ENCODE results near the gene RAP1GAP. TPM values are rescaled to one million over a fixed set of nuclear protein-coding genes. Genes with fewer than 3 reads are reported as not detected.

Gene RAP1GAP
- total and polyA plus RNA-seq, 7 donors = 0.04 to 0.57 (median 0.21) TPM; not detected in 2

DNA sequence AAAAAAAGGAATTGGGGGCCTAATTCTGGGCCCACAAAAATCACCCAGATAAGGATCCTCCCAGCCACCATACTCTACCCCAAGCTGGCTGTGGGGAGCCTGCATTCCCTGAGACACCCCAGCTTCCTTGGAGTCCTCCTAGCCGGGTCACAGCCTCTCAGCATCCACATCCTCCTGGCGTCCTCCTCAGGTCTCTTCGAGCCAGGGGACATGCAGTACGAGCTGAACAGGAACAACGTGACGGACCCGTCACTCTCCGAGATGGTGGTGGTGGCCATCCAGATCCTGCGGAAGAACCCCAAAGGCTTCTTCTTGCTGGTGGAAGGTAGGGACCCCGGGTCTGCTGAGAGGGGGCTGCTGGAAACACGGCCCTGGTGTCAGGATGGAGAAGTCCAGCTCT is 95.7 kb downstream of the RAP1GAP start:
- DNase-seq (no peak), ATAC-seq (no peak)
- H3K36me3 ChIP-seq (ENCODE audit: insufficient read depth in 1 of 2, low read depth in 1 of 2) = no peaks in the 10 kb centered on the region
- H3K4me3 ChIP-seq = no peak overlapping the region
- WGBS, 3 donors = 56 to 67% (median 66%) methylated on average over 11 of the region's 11 CpGs
- H3K4me1 ChIP-seq = no peaks in the 10 kb centered on the region
- intact Hi-C loops (cut with DNase I) = no loop called here
- TF ChIP-seq, protein P1, sequence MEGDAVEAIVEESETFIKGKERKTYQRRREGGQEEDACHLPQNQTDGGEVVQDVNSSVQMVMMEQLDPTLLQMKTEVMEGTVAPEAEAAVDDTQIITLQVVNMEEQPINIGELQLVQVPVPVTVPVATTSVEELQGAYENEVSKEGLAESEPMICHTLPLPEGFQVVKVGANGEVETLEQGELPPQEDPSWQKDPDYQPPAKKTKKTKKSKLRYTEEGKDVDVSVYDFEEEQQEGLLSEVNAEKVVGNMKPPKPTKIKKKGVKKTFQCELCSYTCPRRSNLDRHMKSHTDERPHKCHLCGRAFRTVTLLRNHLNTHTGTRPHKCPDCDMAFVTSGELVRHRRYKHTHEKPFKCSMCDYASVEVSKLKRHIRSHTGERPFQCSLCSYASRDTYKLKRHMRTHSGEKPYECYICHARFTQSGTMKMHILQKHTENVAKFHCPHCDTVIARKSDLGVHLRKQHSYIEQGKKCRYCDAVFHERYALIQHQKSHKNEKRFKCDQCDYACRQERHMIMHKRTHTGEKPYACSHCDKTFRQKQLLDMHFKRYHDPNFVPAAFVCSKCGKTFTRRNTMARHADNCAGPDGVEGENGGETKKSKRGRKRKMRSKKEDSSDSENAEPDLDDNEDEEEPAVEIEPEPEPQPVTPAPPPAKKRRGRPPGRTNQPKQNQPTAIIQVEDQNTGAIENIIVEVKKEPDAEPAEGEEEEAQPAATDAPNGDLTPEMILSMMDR (IDR thresholded peaks at IDR 0.05) = no peak
- no peak overlapping the region for H3K27ac ChIP-seq
- H3K9me3 ChIP-seq = peaks cover 5% of the 10 kb centered on the region
- peaks cover 0 to 11% (median 6%) of the 10 kb centered on the region in 3 donors for H3K27me3 ChIP-seq (ENCODE audit: insufficient read depth in 3 of 3, low read length in 2 of 3)

DNA sequence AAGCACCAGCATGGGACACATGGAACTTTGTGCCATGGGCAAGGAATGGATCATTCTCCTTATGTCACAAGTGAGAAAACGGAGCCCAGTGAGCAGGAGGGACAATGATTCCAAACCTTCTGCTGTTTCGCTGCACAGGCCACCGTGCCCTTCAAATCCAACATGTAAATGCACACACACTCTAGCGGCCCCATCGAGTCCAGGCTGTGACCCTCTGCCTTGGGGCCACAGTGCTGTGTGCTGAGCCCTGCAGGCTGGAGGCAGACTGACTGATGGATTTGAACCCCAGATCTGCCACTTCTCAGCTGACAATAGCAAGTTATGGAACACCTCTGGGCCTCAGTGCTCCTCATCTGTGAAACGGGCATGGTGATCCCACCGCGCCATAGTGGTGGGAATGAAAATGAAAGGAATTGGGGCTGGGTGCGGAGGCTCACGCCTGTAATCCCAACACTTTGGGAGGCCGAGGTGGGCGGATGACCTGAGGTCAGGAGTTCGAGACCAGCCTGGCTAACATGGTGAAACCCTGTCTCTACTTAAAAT is 96.4 kb downstream of the RAP1GAP start:
- DNase-seq = no peak
- no peaks in the 10 kb centered on the region for H3K4me1 ChIP-seq
- ATAC-seq = no peak
- intact Hi-C loops (cut with DNase I) = no loop called here
- 86 to 93% (median 89%) methylated on average over 13 of the region's 13 CpGs for WGBS, 3 donors
- no peak overlapping the region for H3K4me3 ChIP-seq
- TF ChIP-seq, protein P1 (IDR thresholded peaks at IDR 0.05) = no peak
- no peaks in the 10 kb centered on the region for H3K36me3 ChIP-seq (ENCODE audit: insufficient read depth in 1 of 2, low read depth in 1 of 2)
- H3K9me3 ChIP-seq = peaks cover 5% of the 10 kb centered on the region
- peaks cover 0 to 11% (median 10%) of the 10 kb centered on the region in 3 donors for H3K27me3 ChIP-seq (ENCODE audit: insufficient read depth in 3 of 3, low read length in 2 of 3)
- H3K27ac ChIP-seq = no peak overlapping the region

DNA sequence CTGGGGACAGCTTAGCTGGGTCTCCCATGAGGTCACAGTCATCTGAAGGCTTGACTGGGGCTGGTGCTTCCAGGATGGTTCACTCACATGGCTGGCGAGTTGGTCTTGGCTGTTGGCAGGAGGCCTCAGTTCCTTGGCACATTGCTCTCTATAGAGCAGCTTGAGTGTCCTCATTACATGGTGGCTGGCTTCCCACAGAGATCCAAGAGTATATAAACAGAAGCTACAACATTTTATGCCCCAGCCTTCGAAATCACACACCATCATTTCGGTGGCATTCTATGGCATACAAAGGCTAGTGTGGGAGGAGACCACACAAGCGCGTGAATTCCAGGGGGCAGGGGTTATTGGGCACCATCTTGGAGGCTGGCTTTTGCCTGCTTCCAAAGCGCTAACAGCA is 96.9 kb downstream of the RAP1GAP start:
- WGBS, 3 donors = 78 to 82% (median 80%) methylated on average over 6 of the region's 6 CpGs
- DNase-seq (no peak), ATAC-seq (no peak)
- H3K4me3 ChIP-seq = no peak overlapping the region
- no peaks in the 10 kb centered on the region for H3K4me1 ChIP-seq
- intact Hi-C loops (cut with DNase I) = no loop called here
- no peaks in the 10 kb centered on the region for H3K36me3 ChIP-seq (ENCODE audit: insufficient read depth in 1 of 2, low read depth in 1 of 2)
- H3K27me3 ChIP-seq (ENCODE audit: insufficient read depth in 3 of 3, low read length in 2 of 3) = peaks cover 0 to 10% (median 9%) of the 10 kb centered on the region in 3 donors
- peaks cover 5% of the 10 kb centered on the region for H3K9me3 ChIP-seq
- TF ChIP-seq, protein P1 (IDR thresholded peaks at IDR 0.05) = no peak
- H3K27ac ChIP-seq = no peak overlapping the region

DNA sequence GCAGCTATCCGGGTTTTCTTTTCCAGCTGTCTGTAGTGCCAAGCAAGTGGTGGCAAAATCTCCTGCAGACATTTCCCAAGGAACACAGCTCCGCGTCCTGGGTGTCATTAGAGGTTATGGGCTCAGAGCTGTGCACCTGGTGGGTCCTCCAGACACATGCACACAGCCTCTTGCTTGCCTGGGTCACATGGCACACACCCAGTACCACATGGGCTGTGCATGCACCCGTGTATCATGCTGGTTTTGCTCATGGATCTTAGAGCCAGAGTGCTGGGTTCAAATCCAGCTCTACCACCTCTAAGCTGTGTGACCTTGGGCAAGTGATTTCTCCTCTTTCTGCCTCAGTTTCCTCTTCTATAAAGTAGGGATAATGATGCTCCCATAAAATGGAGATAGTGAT is 98.3 kb downstream of the RAP1GAP start:
- H3K9me3 ChIP-seq = peaks cover 5% of the 10 kb centered on the region
- DNase-seq (no peak), ATAC-seq (no peak)
- intact Hi-C loops (cut with DNase I) = no loop called here
- no peak overlapping the region for H3K4me3 ChIP-seq
- peaks cover 0 to 8% (median 6%) of the 10 kb centered on the region in 3 donors for H3K27me3 ChIP-seq (ENCODE audit: insufficient read depth in 3 of 3, low read length in 2 of 3)
- H3K27ac ChIP-seq = no peak overlapping the region
- 72 to 79% (median 78%) methylated on average over 4 of the region's 4 CpGs for WGBS, 3 donors
- H3K4me1 ChIP-seq = no peaks in the 10 kb centered on the region
- no peaks in the 10 kb centered on the region for H3K36me3 ChIP-seq (ENCODE audit: insufficient read depth in 1 of 2, low read depth in 1 of 2)
- TF ChIP-seq, protein P1 (IDR thresholded peaks at IDR 0.05) = no peak

DNA sequence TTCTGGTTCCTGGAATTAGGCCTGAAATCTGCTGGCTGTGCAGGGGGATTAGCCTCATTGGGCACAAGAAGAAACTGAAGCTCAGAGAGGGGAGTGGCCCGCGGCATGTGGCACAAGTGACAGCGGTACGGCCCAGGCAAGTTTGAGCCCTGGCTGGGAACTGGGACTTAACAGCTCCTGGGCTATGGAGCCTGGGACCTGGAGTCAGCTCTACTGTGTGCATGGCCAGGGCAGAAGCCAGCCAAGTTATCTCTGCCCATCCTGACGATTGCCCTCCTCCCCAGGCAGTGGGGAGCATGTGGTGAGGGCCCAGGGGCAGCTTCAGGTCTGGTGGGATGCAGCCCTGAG is 98.7 kb downstream of the RAP1GAP start:
- intact Hi-C loops (cut with DNase I) = no loop called here
- Histone ChIP-seq H3K9me3 (peaks cover 5% of the 10 kb centered on the region), H3K4me1 (no peaks in the 10 kb centered on the region), H3K36me3 (ENCODE audit: insufficient read depth in 1 of 2, low read depth in 1 of 2) (no peaks in the 10 kb centered on the region), H3K27me3 (ENCODE audit: insufficient read depth in 3 of 3, low read length in 2 of 3) (peaks cover 0 to 8% (median 6%) of the 10 kb centered on the region in 3 donors), H3K27ac (no peak overlapping the region), H3K4me3 (no peak overlapping the region)
- DNase-seq (no peak), ATAC-seq (no peak)
- TF ChIP-seq, protein P1 (IDR thresholded peaks at IDR 0.05) = no peak
- WGBS, 3 donors = 75 to 86% (median 76%) methylated on average over 5 of the region's 5 CpGs

Measured in psoas muscle (tissue), 8 donors.